ENCODE results near the gene RIPOR2. TPM values are rescaled to one million over a fixed set of nuclear protein-coding genes. Genes with fewer than 3 reads are reported as not detected.

The RIPOR2 gene
- total and polyA plus RNA-seq, 2 donors (not counting 3 experiments of a cell fraction or from before 2014, with no cell fraction given): 0.10 TPM; not detected in 1

DNA sequence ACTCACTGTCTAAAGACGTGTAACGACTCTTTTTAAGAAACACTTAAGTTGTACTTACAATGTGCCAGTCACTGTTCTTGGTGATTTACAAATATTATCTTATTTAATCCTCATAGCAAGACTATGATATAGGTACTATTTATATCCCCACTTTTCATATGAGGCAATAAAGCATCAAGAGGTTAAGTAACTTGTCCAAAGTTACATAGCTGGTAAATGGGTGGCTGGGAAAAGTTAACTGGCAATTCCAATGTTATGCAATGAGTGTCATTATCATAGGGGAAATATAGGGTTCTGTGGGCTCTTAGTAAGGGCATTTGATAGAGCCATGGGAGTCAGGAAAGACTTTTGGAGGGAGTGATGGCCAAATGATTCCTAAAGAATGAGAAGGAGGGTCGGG lies 21.4 kb upstream of the RIPOR2 start:
- FAIRE-seq: no peak
- no peaks in the 10 kb centered on the region for H3K9me1 ChIP-seq (replicated peaks; ENCODE audit: control insufficient read depth, extremely low read depth, insufficient read depth, low read length)
- dilution Hi-C loops (cut with MboI; ENCODE audit: extremely low pct_ligation_motif_present, low sequenced_read_pairs): no loop called here
- no peaks in the 10 kb centered on the region for H3K9me3 ChIP-seq (replicated peaks; ENCODE audit: control insufficient read depth, insufficient read depth, low read length)
- no peaks in the 10 kb centered on the region for H3K4me1 ChIP-seq (ENCODE audit: control insufficient read depth, extremely low read depth, insufficient read depth, low read length)
- intact Hi-C loops (cut with micrococcal nuclease): no loop called here
- no peak for TF ChIP-seq JUN (IDR thresholded peaks at IDR 0.05; ENCODE audit: borderline replicate concordance, insufficient read depth, insufficient read length, low read depth)
- TF ChIP-seq, protein P1, sequence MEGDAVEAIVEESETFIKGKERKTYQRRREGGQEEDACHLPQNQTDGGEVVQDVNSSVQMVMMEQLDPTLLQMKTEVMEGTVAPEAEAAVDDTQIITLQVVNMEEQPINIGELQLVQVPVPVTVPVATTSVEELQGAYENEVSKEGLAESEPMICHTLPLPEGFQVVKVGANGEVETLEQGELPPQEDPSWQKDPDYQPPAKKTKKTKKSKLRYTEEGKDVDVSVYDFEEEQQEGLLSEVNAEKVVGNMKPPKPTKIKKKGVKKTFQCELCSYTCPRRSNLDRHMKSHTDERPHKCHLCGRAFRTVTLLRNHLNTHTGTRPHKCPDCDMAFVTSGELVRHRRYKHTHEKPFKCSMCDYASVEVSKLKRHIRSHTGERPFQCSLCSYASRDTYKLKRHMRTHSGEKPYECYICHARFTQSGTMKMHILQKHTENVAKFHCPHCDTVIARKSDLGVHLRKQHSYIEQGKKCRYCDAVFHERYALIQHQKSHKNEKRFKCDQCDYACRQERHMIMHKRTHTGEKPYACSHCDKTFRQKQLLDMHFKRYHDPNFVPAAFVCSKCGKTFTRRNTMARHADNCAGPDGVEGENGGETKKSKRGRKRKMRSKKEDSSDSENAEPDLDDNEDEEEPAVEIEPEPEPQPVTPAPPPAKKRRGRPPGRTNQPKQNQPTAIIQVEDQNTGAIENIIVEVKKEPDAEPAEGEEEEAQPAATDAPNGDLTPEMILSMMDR (IDR thresholded peaks at IDR 0.05; ENCODE audit: extremely low read depth in 1 of 2, insufficient read depth in 1 of 2, low read depth in 1 of 2, low read length in 2 of 2): no peak
- no peak for TF ChIP-seq POLR2AphosphoS5 (IDR thresholded peaks at IDR 0.05; ENCODE audit: insufficient read depth, low read depth, low read length)
- TF ChIP-seq EZH2 (IDR thresholded peaks at IDR 0.05; ENCODE audit: borderline replicate concordance, low read depth, low read length, severe bottlenecking): no peak
- TF ChIP-seq POLR2A (IDR thresholded peaks at IDR 0.05; ENCODE audit: low read depth, low read length): no peak
- TF ChIP-seq MYC (IDR thresholded peaks at IDR 0.05; ENCODE audit: low read depth, low read length): no peak
- TF ChIP-seq, protein P2, sequence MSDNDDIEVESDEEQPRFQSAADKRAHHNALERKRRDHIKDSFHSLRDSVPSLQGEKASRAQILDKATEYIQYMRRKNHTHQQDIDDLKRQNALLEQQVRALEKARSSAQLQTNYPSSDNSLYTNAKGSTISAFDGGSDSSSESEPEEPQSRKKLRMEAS (IDR thresholded peaks at IDR 0.05; ENCODE audit: insufficient read depth, insufficient read length): no peak
- no peak for TF ChIP-seq GATA2 (IDR thresholded peaks at IDR 0.05; ENCODE audit: insufficient read depth, insufficient read length, low read depth, low read length)
- TF ChIP-seq FOS (IDR thresholded peaks at IDR 0.05; ENCODE audit: borderline replicate concordance, insufficient read depth, low read length): no peak
- H3K36me3 ChIP-seq (ENCODE audit: control insufficient read depth in 2 of 2, extremely low read depth in 1 of 2, insufficient read depth in 2 of 2, low read length in 2 of 2): no peaks in the 10 kb centered on the region
- H3K79me2 ChIP-seq (ENCODE audit: control insufficient read depth, insufficient read depth, low read length): no peaks in the 10 kb centered on the region
- H3K4me3 ChIP-seq (replicated peaks in 1 of 3; ENCODE audit: insufficient read depth in 1 of 3, low read depth in 1 of 3, low read length in 3 of 3): no peak overlapping the region
- H3K27me3 ChIP-seq (ENCODE audit: control insufficient read depth in 2 of 2, insufficient read depth in 2 of 2, low read length in 2 of 2): no peaks in the 10 kb centered on the region
- H3K27ac ChIP-seq (ENCODE audit: insufficient read depth, low read depth, low read length): no peak overlapping the region
- no peaks in the 10 kb centered on the region for H4K20me1 ChIP-seq (replicated peaks; ENCODE audit: control insufficient read depth, extremely low read depth, insufficient read depth, low read length)
- no peak for DNase-seq (ENCODE audit: low read depth, low spot score)
- CTCF ChIA-PET: no interaction called here
- POLR2A ChIA-PET: no interaction called here
- no peak overlapping the region for H3K4me2 ChIP-seq (ENCODE audit: insufficient read depth, low read length)
- H3K9ac ChIP-seq (replicated peaks; ENCODE audit: extremely low read depth, insufficient read depth, low read length): no peak overlapping the region
- no peak overlapping the region for H2AFZ ChIP-seq (ENCODE audit: low read depth, low read length)
- BruUV-seq (replicated peaks): no TSS peak

All from endothelial cell of umbilical vein (primary cell).